K562 (cell line): ENCODE data around the gene SCRN2. TPM values are rescaled to one million over a fixed set of nuclear protein-coding genes. Genes with fewer than 3 reads are reported as not detected.

Experiments used
- CREB3L1 ChIP-seq: fragments of 450-650 bp; IDR thresholded peaks from 2 replicates; pipeline ENCODE4 v1.6.1; 2014; ENCODE audit warnings: low read depth, mild to moderate bottlenecking, moderate library complexity, borderline replicate concordance
- EGR1 ChIP-seq: fragments of 450-650 bp; conservative IDR thresholded peaks from 2 replicates; pipeline ENCODE4 v1.6.1; 2017; ENCODE audit warnings: mild to moderate bottlenecking
- FOXM1 ChIP-seq, 2 experiments: fragments of 450-650 bp in 1 of 2; sonication (generic) in 1 of 2; formaldehyde crosslinking in 1 of 2; IDR thresholded peaks; 2 replicates each; pipeline versions ENCODE4 v1.6.1 to v1.9.0; 2017 to 2022; ENCODE audit warnings: low read depth in 2 of 2, mild to moderate bottlenecking in 2 of 2, missing genetic modification reagents in 1 of 2, moderate library complexity in 1 of 2
- HMGN3 ChIP-seq: IDR thresholded peaks from 2 replicates; pipeline ENCODE4 v1.6.1; 2011; ENCODE audit warnings: borderline replicate concordance, low read depth, mild to moderate bottlenecking, mixed read lengths, low read length; ENCODE audit not compliant: insufficient read length; ENCODE audit errors: extremely low read depth
- NFRKB ChIP-seq: fragments of 450-650 bp; IDR thresholded peaks from 2 replicates; pipeline ENCODE4 v1.6.1; 2016; ENCODE audit warnings: low read depth
- REST ChIP-seq, 2 experiments: fragments of 450-650 bp; formaldehyde crosslinking in 1 of 2; IDR thresholded peaks; 2 replicates each; pipeline versions ENCODE4 v1.4.0 to v1.6.1; 2014 to 2020; ENCODE audit warnings: mild to moderate bottlenecking in 2 of 2, borderline replicate concordance in 1 of 2, low read depth in 1 of 2
- SIN3B ChIP-seq: fragments of 450-650 bp; IDR thresholded peaks from 2 replicates; pipeline ENCODE4 v1.6.1; 2017; ENCODE audit warnings: low read depth, mild to moderate bottlenecking, moderate library complexity
- SIX5 ChIP-seq, 2 experiments: IDR thresholded peaks; 2 replicates each; pipeline ENCODE4 v1.6.1; 2011; ENCODE audit warnings: low read length in 2 of 2, borderline replicate concordance in 1 of 2, low read depth in 1 of 2, mild to moderate bottlenecking in 1 of 2, moderate library complexity in 1 of 2; ENCODE audit not compliant: insufficient read depth in 1 of 2
- TFAP4 ChIP-seq: sonication (generic); formaldehyde crosslinking; IDR thresholded peaks from 2 replicates; pipeline ENCODE4 v1.8.0; 2022; ENCODE audit warnings: missing genetic modification reagents, mild to moderate bottlenecking, moderate library complexity, borderline replicate concordance
- ZNF134 ChIP-seq: fragments of 250-450 bp; sonication (Bioruptor Pico); conservative IDR thresholded peaks from 2 replicates; pipeline ENCODE4 v1.4.0; 2020
- ZNF395 ChIP-seq: fragments of 200-800 bp; sonication (Bioruptor generic); IDR thresholded peaks from 2 replicates; pipeline ENCODE4 v1.6.1; 2017; ENCODE audit warnings: missing genetic modification characterization, missing compliant biosample characterization
- polyA plus RNA-seq, 8 experiments: library from polyadenylated mRNA; depleted of rRNA in 4 of 8; stranded (reverse) in 5 of 8; unstranded in 3 of 8; fragments of >200 nt; fragmentation: Nextera tagmentation in 2 of 8; fragmentation: Illumina TruSeq in 1 of 8; extraction: Ambion mirVana in 2 of 8; extraction: Trizol in 1 of 8; gene quantifications; 2 replicates each; pipeline versions ENCODE4 v1.2.1 to v1.2.3, GENCODE V29; 2011 to 2014; ENCODE audit warnings: inconsistent platforms in 1 of 8, missing spikeins in 1 of 8
- total RNA-seq, 7 experiments: library from RNA; depleted of rRNA in 6 of 7; stranded (reverse); fragments of >200 nt in 6 of 7; fragmentation: Illumina TruSeq in 2 of 7; extraction: Trizol in 2 of 7; gene quantifications; 2 replicates each; pipeline versions ENCODE4 v1.2.1 to v1.2.3, GENCODE V29; 2011 to 2021; ENCODE audit warnings: low replicate concordance in 1 of 7

SCRN2 gene
- total and polyA plus RNA-seq, 9 of the 15 experiments (the other 6 are each of a cell fraction or from before 2014, with no cell fraction given), result 0.25 to 32.9 (median 13.6) TPM

GRCh38 chr17:47831003-47831933, 9.8 kb downstream of the SCRN2 start, which contains the start of the genes LRRC46 and MRPL10 (continued):
- TF ChIP-seq ZNF395 (CRISPR knock-in tag) (peak; percentile 62; the same call in 1 of the 2 replicates), SIN3B (peak; percentile 98), TFAP4 (peak; percentile 79), HMGN3 (peak; percentile 66), EGR1 (peak; percentile 93), REST (IDR thresholded peaks at IDR 0.05; ENCODE audit: borderline replicate concordance) (no peak), REST (CRISPR knock-in tag; IDR thresholded peaks at IDR 0.05; ENCODE audit: low read depth) (peak; percentile 47; the same call in 1 of the 2 replicates), NFRKB (peak; percentile 68; the same call in 1 of the 2 replicates), SIX5 (IDR thresholded peaks at IDR 0.05; ENCODE audit: borderline replicate concordance in 1 of 2, insufficient read depth in 1 of 2, low read depth in 1 of 2, low read length in 2 of 2) (peak in 1 of 2 experiments; percentile 38; a peak in 3 of 4 replicates), ZNF134 (CRISPR knock-in tag) (no peak), FOXM1 (IDR thresholded peaks at IDR 0.05; ENCODE audit: low read depth) (no peak), FOXM1 (CRISPR knock-in tag; IDR thresholded peaks at IDR 0.05; ENCODE audit: low read depth) (peak; percentile 68; the same call in 1 of the 2 replicates), CREB3L1 (peak; percentile 44; the same call in 1 of the 2 replicates)
